GM18867 (cell line): ENCODE results near the gene KIF5A.

Experiments used
- ATAC-seq: cut with Tn5 transposase; IDR thresholded peaks from one replicate; pipeline ENCODE4 v1.9.1; 2021; ENCODE audit warnings: mild to moderate bottlenecking, moderate library complexity; ENCODE audit not compliant: unreplicated experiment

Gene KIF5A

DNA sequence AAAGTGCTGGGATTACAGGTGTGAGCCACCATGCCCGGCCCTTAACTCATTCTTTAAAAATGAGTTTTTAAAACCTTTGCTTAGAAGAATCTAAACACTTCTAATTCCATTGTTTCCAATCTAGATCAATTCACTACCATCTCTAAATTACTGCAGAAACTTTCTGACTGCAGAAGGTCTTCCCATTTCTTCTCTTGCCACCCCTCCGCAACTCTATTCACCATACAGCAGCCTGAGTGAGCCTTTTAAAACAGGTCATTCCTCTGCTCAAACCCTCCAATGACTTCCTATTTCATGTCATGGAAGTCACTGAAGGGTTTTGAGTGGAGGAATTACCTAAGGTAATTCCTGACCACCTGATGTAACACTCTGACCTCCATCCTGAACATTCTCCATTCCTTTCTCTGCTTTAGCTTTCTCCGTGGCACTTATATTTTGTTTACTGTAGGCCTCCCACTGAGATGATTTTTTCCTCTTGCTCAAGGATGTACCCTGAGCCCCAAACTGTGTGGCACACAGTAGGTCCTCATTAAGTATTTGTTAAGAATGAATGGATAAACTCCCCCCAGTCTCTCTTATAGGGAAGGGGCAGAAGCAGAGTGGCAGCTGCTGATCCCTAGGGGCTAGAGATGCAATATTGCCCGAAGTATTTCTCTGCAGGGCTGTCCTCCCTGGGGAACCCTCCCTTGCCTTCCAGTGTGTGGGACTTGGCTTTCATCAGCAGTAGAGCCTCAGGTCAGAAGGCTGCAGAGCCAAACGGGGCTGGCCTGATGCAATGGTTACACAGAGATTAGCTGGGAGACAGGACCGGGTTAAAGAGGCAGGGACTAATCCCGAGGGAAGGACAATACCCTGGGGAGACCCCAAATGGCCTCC, 30.7 kb upstream of the KIF5A start:
- ATAC-seq: no peak

DNA sequence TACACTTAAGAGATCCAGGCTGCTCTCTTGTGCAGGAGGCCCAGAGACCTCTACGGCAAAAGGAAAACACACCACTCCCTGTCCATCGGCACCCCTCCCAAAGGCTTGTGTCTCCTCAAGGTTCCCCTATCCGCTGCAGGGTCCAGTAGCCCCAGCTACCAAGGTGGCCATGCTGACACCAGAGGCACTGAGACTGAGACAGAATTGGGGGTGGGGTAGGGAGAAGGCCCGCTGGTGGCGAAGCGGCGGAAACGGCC, 30.1 kb upstream of the KIF5A start:
- ATAC-seq: peak; percentile 5

DNA sequence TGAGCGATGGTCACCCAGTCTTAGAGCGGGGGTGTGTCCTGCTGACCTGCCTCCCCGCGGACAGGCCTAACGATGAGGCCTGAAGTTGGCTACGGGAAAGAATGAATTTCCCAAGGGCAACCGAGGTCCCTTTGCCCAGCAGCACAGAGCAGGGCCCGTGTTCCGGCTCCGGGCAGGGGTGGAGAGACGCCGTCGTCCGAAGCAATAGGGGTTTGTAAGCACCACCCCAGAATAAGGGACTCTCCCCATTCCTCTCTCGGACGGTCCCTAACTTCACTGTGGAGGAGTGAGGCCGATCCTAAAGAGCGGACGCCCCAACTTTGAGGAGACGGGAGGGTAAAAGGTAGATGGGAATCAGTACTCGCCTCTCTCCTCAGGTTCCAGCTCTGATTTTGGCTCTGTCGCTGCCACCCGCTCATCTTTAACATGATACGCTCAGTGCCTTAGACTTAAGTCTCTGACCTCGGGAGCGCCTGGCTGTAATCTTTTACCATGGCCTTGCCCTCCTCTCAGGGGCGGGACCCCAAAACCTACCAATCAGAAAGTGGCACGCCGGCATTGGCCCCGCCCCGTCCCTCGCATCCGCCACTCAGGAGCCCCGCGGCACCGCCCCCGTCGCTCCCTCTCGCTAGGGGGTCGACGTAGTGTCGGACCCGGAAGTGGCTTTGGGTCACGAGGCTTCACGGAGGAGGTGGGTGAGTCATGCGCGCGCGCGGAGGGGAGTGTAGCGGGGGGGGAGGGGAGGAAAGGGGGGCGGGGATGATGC, 29.6 kb upstream of the KIF5A start, which contains the start of gene DDIT3:
TSS of gene DDIT3 (minus strand) at position 462 of the 766 bp plus-strand sequence. CDS start 3,108 bp downstream, outside the sequence.
- peak; percentile 63 for ATAC-seq

DNA sequence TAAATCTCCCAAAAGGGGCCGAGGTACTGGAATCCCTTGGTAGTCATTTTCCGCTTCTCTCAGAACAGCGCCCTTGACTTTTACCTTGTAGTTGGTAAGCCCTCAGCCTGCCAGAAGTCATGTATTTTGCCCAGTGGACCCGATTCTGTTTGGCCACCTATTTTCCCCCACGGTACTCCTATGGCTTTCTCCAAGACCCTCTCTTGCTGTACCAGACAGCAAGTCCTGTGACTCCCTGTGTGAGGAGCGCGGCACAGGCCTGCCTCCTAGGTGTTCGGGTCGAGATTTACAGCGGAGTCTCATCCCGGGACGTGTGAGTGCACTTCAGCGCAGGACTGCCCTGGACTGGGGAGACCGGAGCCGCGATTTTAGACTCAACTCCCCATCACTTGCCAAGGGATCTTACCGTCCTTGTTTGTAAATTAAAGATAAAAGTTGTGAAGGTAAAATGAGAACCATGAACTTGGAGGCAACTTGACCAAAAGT, 28.3 kb upstream of the KIF5A start:
- no peak for ATAC-seq

DNA sequence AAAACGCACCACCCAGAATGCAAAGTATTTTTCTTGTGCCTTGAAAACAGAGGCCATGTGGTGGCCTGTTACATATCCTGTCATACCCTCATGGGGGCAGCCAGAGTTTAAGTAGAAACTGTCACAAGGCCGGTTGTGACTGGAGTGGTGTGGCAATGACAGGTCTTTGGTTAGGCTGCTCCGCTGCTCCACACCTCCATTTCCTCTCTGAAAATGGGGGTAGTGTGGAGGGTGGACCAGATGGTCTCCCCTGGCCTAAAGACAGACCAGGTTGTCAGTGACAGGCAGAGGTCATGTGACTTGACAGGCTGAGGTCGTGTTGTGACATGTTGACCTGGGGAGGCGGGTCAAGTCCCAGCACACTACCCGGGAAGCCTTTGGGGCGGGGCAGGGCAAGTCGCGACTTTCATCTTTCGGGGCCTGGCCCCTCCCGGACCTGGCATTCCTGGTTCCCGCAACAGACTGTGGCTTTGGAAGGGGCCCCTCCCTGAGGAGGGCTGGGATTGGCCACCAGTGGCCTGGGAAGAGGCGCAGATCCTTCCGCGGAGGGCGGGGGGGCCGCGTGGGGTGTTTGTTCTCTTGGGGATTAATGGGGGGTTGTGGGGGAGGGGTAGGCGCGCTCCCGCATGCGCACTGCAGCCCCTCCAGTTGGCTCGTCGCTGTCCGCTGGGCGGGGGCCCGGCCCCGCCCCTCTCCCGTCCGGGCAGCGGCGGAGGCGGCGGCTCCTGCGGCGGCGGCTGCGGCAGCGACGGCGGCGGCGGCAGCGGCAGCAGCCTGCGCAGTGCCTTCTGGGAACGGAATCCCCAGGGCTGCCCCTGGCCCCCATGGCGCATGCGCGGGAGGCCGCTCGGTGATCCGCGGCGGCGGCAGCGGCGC, 27.6 kb upstream of the KIF5A start, which contains the start of gene MBD6:
TSS of gene MBD6 (plus strand) at position 814 of the 876 bp plus-strand sequence. CDS start 1,480 bp downstream, outside the sequence.
- ATAC-seq: peak; percentile 47

DNA sequence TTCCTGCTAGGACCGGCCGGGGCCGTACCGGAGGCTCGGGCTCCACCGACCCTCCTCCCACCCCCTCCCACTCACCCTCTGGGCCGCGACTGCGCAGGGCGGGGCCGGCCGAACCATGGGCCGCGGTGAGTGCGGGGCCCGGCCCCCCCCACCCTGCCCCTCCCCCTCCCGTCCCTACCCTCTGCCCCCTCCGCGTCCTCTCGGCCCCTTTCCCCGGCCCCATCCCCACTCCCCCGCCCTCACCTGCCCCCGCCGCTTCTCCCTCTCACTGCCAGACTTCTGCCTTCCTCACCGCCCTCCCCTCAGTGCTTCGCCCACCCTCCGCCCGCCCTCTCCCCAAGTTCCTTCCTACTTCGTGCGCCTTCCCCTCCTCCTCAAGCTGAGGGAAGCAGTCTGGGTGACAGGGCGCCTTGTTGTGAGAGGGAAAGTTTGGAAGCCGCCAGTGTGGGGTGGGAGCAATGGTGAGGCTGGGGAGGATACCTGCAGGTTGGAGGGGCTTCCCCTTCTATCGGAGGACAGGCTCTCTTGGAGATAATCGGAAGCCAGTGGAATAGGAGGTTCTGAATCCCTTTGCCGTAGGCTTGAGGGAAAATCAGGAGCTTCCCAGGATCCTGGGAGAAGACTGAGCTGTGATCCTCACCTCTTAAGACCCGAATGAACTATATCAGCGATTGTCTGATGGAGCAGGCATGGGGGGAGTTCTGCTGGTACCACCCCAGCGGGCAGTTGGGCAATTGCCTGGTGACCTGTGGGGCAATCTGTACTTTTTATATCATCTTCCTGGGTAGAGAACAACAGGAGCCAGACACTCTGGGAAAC, 26.7 kb upstream of the KIF5A start:
- ATAC-seq: no peak

DNA sequence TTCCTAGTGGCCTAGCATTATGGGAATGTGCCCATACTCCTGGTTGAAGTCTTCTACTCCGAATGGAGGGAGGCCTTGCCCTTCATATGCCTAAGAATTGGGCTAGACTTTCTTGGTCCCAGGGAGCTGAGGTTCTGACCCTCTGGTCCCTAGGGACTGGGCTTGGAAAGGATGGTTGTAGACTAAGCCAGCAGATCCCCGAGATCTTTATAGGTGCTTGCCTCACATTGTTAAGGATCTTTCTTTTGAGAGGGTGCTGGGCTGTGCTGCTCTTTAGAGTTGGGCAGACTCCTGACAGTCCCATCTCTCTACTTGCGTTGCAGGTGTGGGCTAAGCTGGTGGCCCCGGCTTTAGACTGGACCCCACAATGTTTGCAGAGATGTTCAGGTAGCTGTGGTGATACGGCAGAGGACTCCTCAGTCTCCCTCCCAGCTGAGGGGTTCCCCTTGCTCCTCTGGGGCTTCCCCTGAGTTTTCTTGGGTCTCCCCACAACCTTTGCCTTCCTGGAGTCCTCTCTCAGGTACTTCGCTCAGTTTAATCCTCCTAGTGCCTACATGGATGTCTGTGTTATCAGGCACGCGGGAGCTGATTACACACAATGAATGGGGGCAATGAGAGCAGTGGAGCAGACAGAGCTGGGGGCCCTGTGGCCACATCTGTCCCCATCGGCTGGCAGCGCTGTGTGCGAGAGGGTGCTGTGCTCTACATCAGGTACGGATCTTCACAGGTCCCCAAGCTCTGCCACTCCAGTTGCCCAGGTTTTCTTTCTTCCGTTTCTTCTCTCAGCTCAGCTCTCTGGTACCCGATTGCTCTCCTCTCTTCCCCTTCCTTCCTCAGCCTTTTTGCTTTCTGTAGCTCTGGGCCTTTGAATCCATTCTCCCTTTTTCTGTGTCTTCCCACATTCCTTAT, 25.9 kb upstream of the KIF5A start:
- no peak for ATAC-seq

DNA sequence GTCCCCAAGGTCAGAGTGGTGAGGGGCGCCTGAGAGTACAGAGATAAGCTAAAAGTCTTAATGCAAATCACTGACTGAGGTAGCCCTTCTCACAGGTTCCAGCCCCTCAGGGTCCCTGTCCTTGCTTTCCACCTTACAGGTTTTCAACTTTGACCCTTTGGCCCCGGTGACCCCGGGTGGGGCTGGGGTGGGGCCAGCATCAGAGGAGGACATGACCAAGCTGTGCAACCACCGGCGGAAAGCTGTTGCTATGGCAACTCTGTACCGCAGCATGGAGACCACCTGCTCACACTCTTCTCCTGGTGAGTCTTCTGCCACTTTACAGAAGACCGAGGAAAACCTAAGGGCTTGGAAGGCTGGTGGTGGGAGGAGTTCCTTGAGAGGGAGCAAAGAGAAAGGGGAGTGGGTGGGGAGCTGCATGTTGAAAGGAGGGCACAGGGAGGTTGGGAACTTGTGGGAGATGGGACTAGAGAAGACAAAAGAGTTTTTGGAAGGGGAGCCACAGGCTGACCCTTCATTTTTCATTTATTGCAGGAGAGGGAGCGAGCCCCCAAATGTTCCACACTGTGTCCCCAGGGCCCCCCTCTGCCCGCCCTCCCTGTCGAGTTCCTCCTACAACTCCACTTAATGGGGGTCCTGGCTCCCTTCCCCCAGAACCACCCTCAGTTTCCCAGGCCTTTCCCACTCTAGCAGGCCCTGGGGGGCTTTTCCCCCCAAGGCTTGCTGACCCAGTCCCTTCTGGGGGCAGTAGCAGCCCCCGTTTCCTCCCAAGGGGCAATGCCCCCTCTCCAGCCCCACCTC, 24.8 kb upstream of the KIF5A start:
- no peak for ATAC-seq

DNA sequence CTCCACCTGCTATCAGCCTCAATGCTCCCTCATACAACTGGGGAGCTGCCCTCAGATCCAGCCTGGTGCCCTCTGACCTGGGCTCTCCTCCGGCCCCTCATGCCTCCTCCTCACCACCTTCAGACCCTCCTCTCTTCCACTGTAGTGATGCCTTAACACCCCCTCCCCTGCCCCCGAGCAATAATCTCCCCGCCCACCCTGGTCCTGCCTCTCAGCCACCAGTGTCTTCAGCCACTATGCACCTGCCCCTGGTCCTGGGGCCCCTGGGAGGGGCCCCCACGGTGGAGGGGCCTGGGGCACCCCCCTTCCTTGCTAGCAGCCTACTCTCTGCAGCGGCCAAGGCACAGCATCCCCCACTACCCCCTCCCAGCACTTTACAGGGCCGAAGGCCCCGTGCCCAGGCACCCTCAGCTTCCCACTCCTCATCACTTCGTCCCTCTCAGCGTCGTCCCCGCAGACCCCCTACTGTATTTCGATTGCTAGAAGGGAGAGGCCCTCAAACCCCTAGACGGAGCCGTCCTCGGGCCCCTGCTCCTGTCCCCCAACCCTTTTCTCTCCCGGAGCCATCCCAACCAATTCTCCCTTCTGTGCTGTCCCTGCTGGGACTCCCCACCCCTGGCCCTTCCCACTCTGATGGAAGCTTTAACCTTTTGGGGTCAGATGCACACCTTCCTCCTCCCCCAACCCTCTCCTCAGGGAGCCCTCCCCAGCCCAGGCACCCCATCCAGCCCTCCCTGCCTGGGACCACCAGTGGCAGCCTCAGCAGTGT, 24.0 kb upstream of the KIF5A start:
- ATAC-seq: no peak

DNA sequence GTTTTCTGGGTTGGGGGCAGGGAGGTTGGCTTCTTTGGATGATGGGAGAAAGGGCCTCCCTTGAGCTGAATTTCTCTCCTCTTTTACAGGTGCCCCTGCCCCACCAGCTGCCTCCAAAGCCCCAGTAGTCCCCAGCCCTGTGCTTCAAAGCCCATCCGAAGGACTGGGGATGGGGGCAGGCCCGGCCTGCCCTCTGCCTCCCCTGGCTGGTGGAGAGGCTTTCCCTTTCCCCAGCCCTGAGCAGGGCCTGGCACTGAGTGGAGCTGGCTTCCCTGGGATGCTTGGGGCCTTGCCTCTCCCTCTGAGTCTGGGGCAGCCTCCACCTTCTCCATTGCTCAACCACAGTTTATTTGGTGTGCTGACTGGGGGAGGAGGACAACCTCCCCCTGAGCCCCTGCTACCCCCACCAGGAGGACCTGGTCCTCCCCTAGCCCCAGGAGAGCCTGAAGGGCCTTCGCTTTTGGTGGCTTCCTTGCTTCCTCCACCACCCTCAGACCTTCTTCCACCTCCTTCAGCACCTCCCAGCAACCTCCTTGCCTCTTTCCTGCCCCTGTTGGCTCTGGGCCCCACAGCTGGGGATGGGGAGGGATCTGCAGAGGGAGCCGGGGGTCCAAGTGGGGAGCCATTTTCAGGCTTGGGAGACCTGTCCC, 23.2 kb upstream of the KIF5A start:
- no peak for ATAC-seq

DNA sequence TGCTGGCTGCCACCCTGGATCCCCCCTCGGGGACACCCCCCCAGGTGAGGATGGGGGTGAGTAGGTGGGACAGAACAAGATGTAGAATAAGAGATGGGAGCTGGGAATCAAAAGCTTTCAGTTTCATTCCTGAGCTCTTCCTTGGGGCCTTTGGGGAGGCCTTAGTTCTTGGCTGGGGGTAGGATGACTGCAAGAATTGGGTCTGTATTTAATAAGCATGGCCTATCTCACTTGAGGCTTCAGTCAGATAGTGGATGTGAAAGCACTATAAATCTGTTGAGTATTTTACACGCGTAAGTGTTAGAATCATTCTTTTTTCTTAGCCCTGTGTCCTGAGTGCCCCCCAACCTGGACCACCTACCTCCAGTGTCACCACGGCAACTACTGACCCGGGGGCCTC, 22.7 kb upstream of the KIF5A start:
- no peak for ATAC-seq

DNA sequence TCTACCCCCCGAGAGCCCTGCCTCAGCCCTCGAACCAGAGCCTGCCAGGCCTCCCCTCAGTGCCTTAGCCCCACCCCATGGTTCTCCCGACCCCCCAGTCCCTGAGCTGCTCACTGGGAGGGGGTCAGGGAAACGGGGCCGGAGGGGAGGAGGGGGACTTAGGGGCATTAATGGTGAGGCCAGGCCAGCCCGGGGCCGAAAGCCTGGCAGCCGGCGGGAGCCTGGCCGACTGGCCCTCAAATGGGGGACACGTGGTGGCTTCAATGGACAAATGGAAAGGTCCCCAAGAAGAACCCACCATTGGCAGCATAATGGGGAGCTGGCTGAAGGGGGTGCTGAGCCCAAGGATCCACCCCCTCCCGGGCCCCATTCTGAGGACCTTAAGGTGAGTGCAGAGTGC, 21.7 kb upstream of the KIF5A start:
- no peak for ATAC-seq

DNA sequence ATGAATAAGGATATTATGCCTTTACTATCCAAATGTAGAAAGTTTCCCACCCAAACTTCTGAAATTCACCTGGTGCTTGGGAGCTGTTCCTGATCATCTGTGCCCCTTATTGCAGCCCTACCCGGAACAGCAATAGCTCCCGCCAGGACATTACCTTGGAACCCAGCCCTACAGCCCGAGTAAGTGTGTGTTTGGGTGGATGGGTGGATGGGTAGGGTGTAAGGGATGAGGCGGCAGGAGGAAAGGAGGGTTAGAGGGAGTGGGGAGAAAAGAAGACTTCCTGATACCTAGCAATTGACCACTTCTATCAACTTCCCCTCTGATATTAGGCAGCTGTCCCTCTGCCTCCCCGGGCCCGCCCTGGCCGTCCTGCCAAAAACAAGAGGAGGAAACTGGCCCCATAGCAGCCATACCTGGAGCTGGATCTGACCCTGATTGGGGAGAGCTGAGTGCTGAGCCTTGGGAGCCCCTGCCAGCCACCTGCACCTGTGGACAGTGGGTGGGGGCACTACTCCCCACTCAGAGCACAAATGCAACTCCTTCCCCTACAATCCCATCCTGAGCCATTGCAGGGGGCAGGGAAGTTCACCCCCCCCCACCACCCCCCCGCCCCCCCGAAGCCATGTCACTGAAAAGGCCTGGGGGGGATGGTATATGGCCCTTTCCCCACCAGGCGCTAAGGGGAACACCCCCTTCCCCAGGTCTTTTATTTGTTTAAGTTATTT, 20.9 kb upstream of the KIF5A start:
- no peak for ATAC-seq

DNA sequence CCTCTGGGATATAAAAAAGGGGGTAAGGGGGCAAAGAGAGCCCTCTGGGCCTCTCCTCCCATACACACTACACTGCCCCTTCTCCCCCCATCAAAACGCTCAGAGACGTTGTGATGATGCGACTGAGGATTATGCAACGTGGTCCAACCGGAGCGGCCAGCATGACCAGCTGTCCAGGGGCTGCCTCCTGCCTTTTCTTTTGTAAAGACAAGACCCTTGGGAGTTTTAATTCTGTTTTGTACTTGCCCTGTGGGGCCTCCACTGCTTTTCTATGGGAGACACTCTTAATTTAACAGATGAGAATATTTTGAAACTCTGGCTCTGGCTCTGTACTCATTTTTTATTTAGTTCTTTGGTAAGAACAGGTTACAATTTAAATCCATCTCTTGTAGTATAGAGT, 20.0 kb upstream of the KIF5A start:
- no peak for ATAC-seq

DNA sequence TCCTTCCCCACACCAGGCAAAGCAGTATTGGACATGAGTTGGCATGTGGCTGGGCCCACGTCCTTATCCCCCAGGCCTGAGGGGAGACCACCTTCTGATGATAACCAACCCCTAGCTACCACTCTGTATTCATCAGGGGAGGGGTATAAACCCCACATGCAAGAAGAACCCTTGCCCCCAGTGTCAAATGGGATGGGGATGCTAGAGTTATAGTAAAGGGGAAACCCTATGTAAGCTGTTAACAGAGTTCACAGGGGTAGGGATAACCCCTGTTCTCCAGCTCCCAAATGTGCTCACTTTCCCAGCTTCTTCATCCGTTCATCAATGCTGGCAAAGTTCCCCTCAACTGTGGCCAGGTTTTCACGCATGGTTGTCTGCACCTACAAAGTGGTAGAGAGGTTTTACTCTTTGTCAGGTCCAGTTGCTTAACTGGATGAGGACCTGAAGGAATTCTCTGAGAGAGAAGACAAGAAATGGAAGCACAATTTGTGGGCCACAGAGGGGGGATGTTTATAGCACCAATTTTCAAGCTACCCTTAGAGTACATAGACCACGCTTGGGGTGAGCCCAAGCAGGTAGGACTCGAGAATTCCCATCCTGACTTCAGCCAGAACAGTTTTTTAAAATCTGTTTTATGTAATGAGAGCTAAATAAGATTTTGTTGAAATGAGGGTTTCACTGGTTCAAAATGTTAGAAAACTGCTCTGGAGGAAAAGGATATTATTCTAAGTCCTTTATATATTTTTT, 19.3 kb upstream of the KIF5A start:
- no peak for ATAC-seq

DNA sequence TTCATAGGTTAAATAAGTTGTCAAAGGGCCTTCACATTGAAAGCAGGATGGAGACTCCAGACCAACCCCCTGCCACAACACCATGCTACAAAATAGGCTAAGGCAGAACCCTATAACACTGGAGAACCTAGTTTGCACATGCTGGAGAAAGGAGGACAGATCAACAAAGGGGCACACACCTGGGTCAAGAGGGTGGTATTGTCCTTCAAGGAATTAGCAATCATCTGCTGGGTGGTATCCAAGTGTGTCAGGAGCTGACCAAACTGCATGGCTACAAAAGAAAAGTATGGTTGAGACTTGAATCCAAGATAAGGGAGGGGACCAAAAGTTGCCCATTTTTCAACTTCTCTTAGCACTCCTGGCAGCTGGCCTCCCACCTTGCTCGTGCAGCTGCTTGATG, 18.0 kb upstream of the KIF5A start:
- no peak for ATAC-seq
